Measurements from ENCODE around the gene MBD5.

- TF ChIP-seq, protein P1, sequence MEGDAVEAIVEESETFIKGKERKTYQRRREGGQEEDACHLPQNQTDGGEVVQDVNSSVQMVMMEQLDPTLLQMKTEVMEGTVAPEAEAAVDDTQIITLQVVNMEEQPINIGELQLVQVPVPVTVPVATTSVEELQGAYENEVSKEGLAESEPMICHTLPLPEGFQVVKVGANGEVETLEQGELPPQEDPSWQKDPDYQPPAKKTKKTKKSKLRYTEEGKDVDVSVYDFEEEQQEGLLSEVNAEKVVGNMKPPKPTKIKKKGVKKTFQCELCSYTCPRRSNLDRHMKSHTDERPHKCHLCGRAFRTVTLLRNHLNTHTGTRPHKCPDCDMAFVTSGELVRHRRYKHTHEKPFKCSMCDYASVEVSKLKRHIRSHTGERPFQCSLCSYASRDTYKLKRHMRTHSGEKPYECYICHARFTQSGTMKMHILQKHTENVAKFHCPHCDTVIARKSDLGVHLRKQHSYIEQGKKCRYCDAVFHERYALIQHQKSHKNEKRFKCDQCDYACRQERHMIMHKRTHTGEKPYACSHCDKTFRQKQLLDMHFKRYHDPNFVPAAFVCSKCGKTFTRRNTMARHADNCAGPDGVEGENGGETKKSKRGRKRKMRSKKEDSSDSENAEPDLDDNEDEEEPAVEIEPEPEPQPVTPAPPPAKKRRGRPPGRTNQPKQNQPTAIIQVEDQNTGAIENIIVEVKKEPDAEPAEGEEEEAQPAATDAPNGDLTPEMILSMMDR (IDR thresholded peaks at IDR 0.05; ENCODE audit: low read depth, low read length), result no peak
- no peak for TF ChIP-seq EZH2phosphoT487 (IDR thresholded peaks at IDR 0.05; ENCODE audit: low read depth)
These were observed 37.8 kb downstream of the MBD5 start for GRCh38 chr2:148058641-148059040.

Measured in OCI-LY3 (cell line).